SU-DHL-6 (cell line): Measurements from ENCODE around the gene SEMA4D.

ENCODE experiments used
- H2AFZ ChIP-seq: fragments of 200-600 bp; sonication (generic); 2 replicates; pipeline ENCODE4 v1.6.1; 2014; ENCODE audit warnings: low read depth, mild to moderate bottlenecking, moderate library complexity, mixed read lengths, antibody characterized with exemption, low read length; ENCODE audit not compliant: severe bottlenecking
- H3F3A ChIP-seq: fragments of 200-600 bp; shearing (Covaris generic); 2 replicates; pipeline ENCODE4 v1.6.0; 2016; ENCODE audit warnings: antibody characterized with exemption, mild to moderate bottlenecking; ENCODE audit not compliant: insufficient read depth
- H3K27ac ChIP-seq: fragments of 200-600 bp; sonication (generic); 2 replicates; pipeline ENCODE4 v1.5.1; 2016; ENCODE audit warnings: low read depth, mild to moderate bottlenecking, low read length, moderate library complexity, mixed read lengths
- H3K27me3 ChIP-seq: fragments of 200-600 bp; sonication (generic), shearing (Covaris generic); 2 replicates; pipeline ENCODE4 v1.6.0; 2014; ENCODE audit warnings: mild to moderate bottlenecking, low read length
- H3K36me3 ChIP-seq: fragments of 200-600 bp; sonication (generic); 2 replicates; pipeline ENCODE4 v1.6.1; 2014; ENCODE audit warnings: mild to moderate bottlenecking, low read length, mixed read lengths
- H3K4me2 ChIP-seq: fragments of 300-600, 200-600 bp; shearing (Covaris generic), sonication (generic); 2 replicates; pipeline ENCODE4 v1.6.0; 2014; ENCODE audit warnings: low read length, low read depth, mild to moderate bottlenecking; ENCODE audit not compliant: poor library complexity, severe bottlenecking
- H3K4me3 ChIP-seq: fragments of 200-600 bp; sonication (generic); 2 replicates; pipeline ENCODE4 v1.5.1; 2014; ENCODE audit warnings: antibody characterized with exemption, low read length, mild to moderate bottlenecking, mixed read lengths; ENCODE audit not compliant: insufficient read depth, poor library complexity, severe bottlenecking
- H3K79me2 ChIP-seq: fragments of 200-600 bp; sonication (generic); 2 replicates; pipeline ENCODE4 v1.6.1; 2014; ENCODE audit warnings: mild to moderate bottlenecking, low read length, moderate library complexity; ENCODE audit not compliant: insufficient read depth
- H3K9ac ChIP-seq: fragments of 200-600 bp; sonication (generic); 2 replicates; pipeline ENCODE4 v1.7.0; 2014; ENCODE audit warnings: mild to moderate bottlenecking, low read length
- H3K9me2 ChIP-seq: fragments of 200-600 bp; sonication (generic); replicated peaks from 2 replicates; pipeline ENCODE4 v1.6.1; 2014; ENCODE audit warnings: low read length; ENCODE audit not compliant: insufficient read depth
- H3K9me3 ChIP-seq: fragments of 200-600 bp; sonication (generic); 2 replicates; pipeline ENCODE4 v1.6.1; 2014; ENCODE audit warnings: low read length, mixed read lengths; ENCODE audit not compliant: insufficient read depth
- H4K20me1 ChIP-seq: fragments of 200-600 bp; sonication (generic); 2 replicates; pipeline ENCODE4 v1.6.1; 2014; ENCODE audit warnings: low read depth, mild to moderate bottlenecking, antibody characterized with exemption, low read length, moderate library complexity, mixed read lengths
- CTCF ChIP-seq: fragments of 200-600 bp; sonication (generic); IDR thresholded peaks from one replicate; pipeline ENCODE4 v1.5.1; 2017; ENCODE audit warnings: antibody characterized with exemption, mild to moderate bottlenecking, low read length, moderate library complexity; ENCODE audit not compliant: insufficient read depth, poor library complexity, severe bottlenecking
- EZH2phosphoT487 ChIP-seq: fragments of 200-600 bp; sonication (generic), shearing (Covaris generic); conservative IDR thresholded peaks from 2 replicates; pipeline ENCODE4 v1.6.1; 2018; ENCODE audit warnings: mild to moderate bottlenecking, antibody characterized with exemption, low read length, moderate library complexity, mixed read lengths

SEMA4D gene

GRCh38 chr9:89361031-89361430, 136.9 kb downstream of the SEMA4D start:
- Histone ChIP-seq H3K27ac (no peak overlapping the region), H2AFZ (no peak overlapping the region), H3K4me3 (no peak overlapping the region), H3F3A (no peaks in the 10 kb centered on the region), H4K20me1 (no peaks in the 10 kb centered on the region), H3K9me3 (no peaks in the 10 kb centered on the region), H3K9ac (no peak overlapping the region), H3K36me3 (peaks cover 13% of the 10 kb centered on the region; the same call in 1 of the 2 replicates), H3K27me3 (no peaks in the 10 kb centered on the region), H3K79me2 (no peaks in the 10 kb centered on the region), H3K9me2 (no peaks in the 10 kb centered on the region), H3K4me2 (no peak overlapping the region)
- TF ChIP-seq CTCF (no peak), EZH2phosphoT487 (no peak)

- Histone ChIP-seq H3K9me2 (no peaks in the 10 kb centered on the region), H3K4me2 (no peak overlapping the region), H3K9me3 (no peaks in the 10 kb centered on the region), H3K4me3 (no peak overlapping the region), H2AFZ (no peak overlapping the region), H3F3A (no peaks in the 10 kb centered on the region), H4K20me1 (no peaks in the 10 kb centered on the region), H3K36me3 (peaks cover 13% of the 10 kb centered on the region; the same call in 1 of the 2 replicates), H3K27ac (no peak overlapping the region), H3K27me3 (no peaks in the 10 kb centered on the region), H3K79me2 (no peaks in the 10 kb centered on the region), H3K9ac (no peak overlapping the region)
- TF ChIP-seq CTCF, result no peak
- no peak for TF ChIP-seq EZH2phosphoT487
Measured at GRCh38 chr9:89360465-89360864, 137.4 kb downstream of the SEMA4D start.

GRCh38 chr9:89359751-89360261, 138.1 kb downstream of the SEMA4D start:
- Histone ChIP-seq H3K4me3 (no peak overlapping the region), H3K9me3 (no peaks in the 10 kb centered on the region), H3K36me3 (peaks cover 13% of the 10 kb centered on the region; the same call in 1 of the 2 replicates), H3K27ac (no peak overlapping the region), H3K9ac (no peak overlapping the region), H3K79me2 (no peaks in the 10 kb centered on the region), H4K20me1 (no peaks in the 10 kb centered on the region), H3K4me2 (no peak overlapping the region), H3K27me3 (no peaks in the 10 kb centered on the region), H3F3A (no peaks in the 10 kb centered on the region), H3K9me2 (no peaks in the 10 kb centered on the region), H2AFZ (no peak overlapping the region)
- TF ChIP-seq CTCF (no peak), EZH2phosphoT487 (no peak)
